OCI-LY1 (cell line): Measurements from ENCODE around the gene PRKG1.

Source experiments
- EZH2 ChIP-seq: fragments of 200-600 bp; sonication (generic), shearing (Covaris generic); IDR thresholded peaks from 2 replicates; pipeline ENCODE4 v1.8.0; 2017; ENCODE audit warnings: borderline replicate concordance, mixed run types, mild to moderate bottlenecking, antibody characterized with exemption, low read length, moderate library complexity, mixed read lengths
- TF ChIP-seq, protein P1 (sequence below): fragments of 200-600 bp; sonication (generic), shearing (Covaris generic); IDR thresholded peaks from 2 replicates; pipeline ENCODE4 v1.5.1; 2017; ENCODE audit warnings: mild to moderate bottlenecking, antibody characterized with exemption, low read length, moderate library complexity, mixed read lengths

- TF ChIP-seq, protein P1, sequence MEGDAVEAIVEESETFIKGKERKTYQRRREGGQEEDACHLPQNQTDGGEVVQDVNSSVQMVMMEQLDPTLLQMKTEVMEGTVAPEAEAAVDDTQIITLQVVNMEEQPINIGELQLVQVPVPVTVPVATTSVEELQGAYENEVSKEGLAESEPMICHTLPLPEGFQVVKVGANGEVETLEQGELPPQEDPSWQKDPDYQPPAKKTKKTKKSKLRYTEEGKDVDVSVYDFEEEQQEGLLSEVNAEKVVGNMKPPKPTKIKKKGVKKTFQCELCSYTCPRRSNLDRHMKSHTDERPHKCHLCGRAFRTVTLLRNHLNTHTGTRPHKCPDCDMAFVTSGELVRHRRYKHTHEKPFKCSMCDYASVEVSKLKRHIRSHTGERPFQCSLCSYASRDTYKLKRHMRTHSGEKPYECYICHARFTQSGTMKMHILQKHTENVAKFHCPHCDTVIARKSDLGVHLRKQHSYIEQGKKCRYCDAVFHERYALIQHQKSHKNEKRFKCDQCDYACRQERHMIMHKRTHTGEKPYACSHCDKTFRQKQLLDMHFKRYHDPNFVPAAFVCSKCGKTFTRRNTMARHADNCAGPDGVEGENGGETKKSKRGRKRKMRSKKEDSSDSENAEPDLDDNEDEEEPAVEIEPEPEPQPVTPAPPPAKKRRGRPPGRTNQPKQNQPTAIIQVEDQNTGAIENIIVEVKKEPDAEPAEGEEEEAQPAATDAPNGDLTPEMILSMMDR, result peak; percentile 62
- no peak for TF ChIP-seq EZH2
Measured at GRCh38 chr10:52004342-52004949, 930.2 kb downstream of the PRKG1 start.
